Measurements from ENCODE around the gene KLHL17.
A peak's percentile ranks its signal among the peaks of the same experiment; 100 is the strongest.
"Not testable (repeated sequence)": the region's sequence is repeated elsewhere in the genome, so short reads cannot be mapped to it uniquely, and the experiment has no call there.

The KLHL17 gene

DNA sequence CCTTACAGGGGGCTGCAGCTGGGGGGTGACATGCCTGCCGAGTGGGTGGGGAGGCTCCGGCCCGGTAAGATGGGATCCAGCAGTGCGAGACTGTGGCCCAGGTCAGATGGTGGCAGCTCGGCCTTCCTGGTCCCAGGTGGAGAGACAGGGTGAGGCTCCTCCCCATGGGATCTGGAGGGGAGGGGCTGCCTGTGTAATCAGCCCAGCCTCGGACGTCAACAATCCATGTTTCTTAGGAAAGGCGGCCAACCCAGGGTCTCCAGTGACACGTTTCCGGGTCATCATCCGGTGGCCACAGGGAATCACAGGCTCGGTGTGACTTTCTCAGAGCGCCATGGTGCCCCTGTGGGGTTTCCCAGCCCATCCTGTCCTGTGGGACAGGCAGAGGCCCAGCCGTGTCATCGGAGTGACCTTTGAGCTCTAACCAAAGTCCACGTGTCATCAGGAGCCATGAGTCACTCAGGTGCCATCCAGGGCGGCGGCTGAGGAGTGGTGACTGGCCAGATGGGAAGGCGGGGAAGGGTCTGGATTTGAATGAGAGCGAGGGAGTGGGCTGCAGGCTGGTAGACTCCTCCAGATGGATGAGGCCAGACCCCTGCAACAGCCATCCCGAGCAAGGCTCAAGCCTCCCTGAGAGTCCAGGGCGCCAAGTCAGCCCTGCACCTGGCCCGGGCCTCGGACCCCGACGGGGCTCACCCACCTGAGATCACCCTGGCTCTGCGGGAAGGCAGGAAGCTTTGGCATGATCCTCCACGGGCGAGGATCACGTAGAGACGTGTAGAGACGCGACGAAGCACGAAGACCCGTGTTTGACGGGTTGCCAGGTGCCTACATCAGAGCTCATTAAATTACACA lies 46.1 kb downstream of the KLHL17 start:
- Histone ChIP-seq H3K36me3 (ENCODE audit: control insufficient read depth, insufficient read depth, low read length) (no peaks in the 10 kb centered on the region), H3K27ac (ENCODE audit: low read depth, low read length, severe bottlenecking) (no peak overlapping the region), H3K4me1 (ENCODE audit: control insufficient read depth, insufficient read depth, low read length, poor library complexity, severe bottlenecking) (peaks cover 36% of the 10 kb centered on the region), H3K9me3 (ENCODE audit: control insufficient read depth, low read length) (no peaks in the 10 kb centered on the region), H3K4me3 (ENCODE audit: extremely low read depth, insufficient read depth, low read length, poor library complexity, severe bottlenecking) (no peak overlapping the region)
- 92% methylated on average over 36 to 37 of the region's 37 CpGs for WGBS, 2 experiments (ENCODE audit: insufficient coverage in 2 of 2)

DNA sequence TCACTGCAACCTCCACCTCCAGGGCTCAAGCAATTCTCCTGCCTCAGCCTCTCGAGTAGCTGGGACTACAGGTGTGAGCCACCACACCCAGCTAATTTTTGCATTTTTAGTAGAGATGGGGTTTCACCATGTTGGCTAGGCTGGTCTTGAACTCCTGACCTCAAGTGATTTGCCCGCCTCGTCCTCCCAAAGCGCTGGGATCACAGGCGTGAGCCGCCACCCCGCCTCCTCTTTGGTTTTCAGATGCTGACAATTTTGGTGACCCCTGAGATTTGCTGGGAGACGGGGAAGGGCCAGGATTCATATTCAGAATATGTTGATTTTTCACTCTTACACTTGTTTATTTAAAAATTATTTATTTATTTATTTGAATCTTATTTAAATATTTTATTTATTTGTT lies 49.7 kb downstream of the KLHL17 start:
- WGBS, 2 experiments (ENCODE audit: insufficient coverage in 2 of 2): 80 to 97% methylated on average over 5 to 6 of the region's 8 CpGs
- H3K9me3 ChIP-seq (ENCODE audit: control insufficient read depth, low read length); H3K36me3 ChIP-seq (ENCODE audit: control insufficient read depth, insufficient read depth, low read length); H3K4me3 ChIP-seq (ENCODE audit: extremely low read depth, insufficient read depth, low read length, poor library complexity, severe bottlenecking); H3K27ac ChIP-seq (ENCODE audit: low read depth, low read length, severe bottlenecking): not testable (repeated sequence)
- peaks cover 19% of the 10 kb centered on the region for H3K4me1 ChIP-seq (ENCODE audit: control insufficient read depth, insufficient read depth, low read length, poor library complexity, severe bottlenecking)

DNA sequence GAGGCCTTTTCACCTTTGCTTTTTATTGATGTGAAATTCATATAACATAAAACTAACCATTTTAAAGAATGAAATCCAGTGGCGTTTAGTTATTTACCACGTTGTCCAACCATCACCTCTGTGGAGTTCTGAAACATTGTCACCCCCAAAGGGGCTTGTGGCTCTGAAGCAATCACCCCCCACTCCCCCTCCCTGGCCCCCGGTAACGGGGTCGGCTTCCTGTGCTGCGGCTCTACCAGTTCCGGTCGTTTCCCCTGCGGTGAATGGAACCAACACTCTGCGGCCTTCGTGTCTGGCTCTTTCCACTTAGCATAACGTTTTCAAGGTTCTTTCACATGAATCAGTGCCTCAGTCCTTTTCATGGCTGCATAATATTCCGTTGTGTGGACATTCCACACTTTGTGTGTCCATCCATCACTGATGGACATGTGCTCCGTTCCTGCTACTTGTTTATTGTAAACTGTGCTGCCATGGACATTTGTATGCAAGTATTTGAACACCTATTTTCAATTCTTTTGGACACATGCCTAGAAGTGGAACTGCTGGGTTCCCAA lies 51.1 kb downstream of the KLHL17 start:
- H3K4me1 ChIP-seq (ENCODE audit: control insufficient read depth, insufficient read depth, low read length, poor library complexity, severe bottlenecking): peaks cover 9% of the 10 kb centered on the region
- 85 to 87% methylated on average over 10 to 12 of the region's 14 CpGs for WGBS, 2 experiments (ENCODE audit: insufficient coverage in 2 of 2)
- no peak overlapping the region for H3K27ac ChIP-seq (ENCODE audit: low read depth, low read length, severe bottlenecking)
- H3K9me3 ChIP-seq (ENCODE audit: control insufficient read depth, low read length): no peaks in the 10 kb centered on the region
- H3K36me3 ChIP-seq (ENCODE audit: control insufficient read depth, insufficient read depth, low read length): no peaks in the 10 kb centered on the region
- no peak overlapping the region for H3K4me3 ChIP-seq (ENCODE audit: extremely low read depth, insufficient read depth, low read length, poor library complexity, severe bottlenecking)

DNA sequence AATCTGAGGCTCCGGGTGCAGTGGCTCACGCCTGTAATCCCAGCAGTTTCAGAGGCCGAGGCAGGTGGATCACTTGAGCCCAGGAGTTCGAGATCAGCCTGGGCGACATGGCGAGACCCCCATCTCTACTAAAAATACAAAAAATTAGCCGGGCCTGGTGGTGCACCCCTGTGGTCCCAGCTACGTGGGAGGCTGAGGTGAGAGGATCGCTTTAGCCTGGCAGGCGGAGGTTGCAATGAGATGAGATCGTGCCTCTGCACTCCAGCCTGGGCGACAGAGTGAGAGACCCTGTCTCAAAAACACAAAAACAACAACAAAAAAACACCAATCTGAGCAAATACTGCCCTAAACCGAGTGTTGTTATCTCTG lies 52.3 kb downstream of the KLHL17 start:
- Histone ChIP-seq H3K4me3 (ENCODE audit: extremely low read depth, insufficient read depth, low read length, poor library complexity, severe bottlenecking) (peak overlapping the region; percentile 41), H3K27ac (ENCODE audit: low read depth, low read length, severe bottlenecking) (peak overlapping the region; percentile 37)
- H3K36me3 ChIP-seq (ENCODE audit: control insufficient read depth, insufficient read depth, low read length); H3K4me1 ChIP-seq (ENCODE audit: control insufficient read depth, insufficient read depth, low read length, poor library complexity, severe bottlenecking); H3K9me3 ChIP-seq (ENCODE audit: control insufficient read depth, low read length): not testable (repeated sequence)
- 63 to 96% methylated on average over 8 of the region's 13 CpGs for WGBS, 2 experiments (ENCODE audit: insufficient coverage in 2 of 2)

DNA sequence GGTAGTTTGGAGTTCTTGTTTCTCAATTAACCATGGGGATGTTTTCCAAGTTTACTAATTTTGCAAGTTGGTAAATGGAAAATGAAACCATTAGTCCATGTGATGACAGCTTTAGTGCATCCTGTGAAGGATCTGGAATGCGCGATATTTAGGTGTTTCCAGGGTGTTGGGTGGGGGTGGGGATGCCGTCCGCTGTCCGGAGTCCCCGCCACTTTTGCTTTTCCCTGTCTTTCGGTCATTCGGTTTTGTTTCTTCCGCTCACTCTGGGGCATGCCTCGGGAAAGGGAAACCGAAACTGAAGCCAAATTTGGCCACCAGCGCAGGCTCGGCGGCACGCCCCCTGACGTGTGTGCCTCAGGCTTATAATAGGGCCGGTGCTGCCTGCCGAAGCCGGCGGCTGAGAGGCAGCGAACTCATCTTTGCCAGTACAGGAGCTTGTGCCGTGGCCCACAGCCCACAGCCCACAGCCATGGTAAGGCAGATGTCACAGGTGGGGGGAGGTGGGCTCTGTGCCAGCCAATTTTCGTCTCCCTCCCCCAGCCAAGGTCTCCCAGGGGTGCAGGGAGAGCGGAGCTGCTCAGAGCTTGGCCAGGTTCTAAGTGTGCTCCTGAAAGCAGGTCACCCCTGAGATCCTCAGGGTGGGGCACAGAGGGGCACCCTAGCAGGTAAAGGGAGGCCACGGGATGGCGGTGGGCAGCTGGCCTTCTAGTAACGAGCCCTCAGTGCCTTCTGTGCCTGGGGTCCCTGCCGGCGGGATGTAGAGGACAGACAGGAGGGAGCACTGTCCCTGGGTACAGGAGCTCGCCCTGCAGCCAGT lies 52.9 kb downstream of the KLHL17 start, which contains the start of gene ISG15:
ISG15 (plus strand) TSS at position 393 of the 817 bp plus-strand sequence; CDS start at position 470, 77 bp downstream.
- no peaks in the 10 kb centered on the region for H3K36me3 ChIP-seq (ENCODE audit: control insufficient read depth, insufficient read depth, low read length)
- H3K27ac ChIP-seq (ENCODE audit: low read depth, low read length, severe bottlenecking): peak within 1 kb of the TSS; percentile 37
- H3K4me3 ChIP-seq (ENCODE audit: extremely low read depth, insufficient read depth, low read length, poor library complexity, severe bottlenecking): peak within 1 kb of the TSS; percentile 41
- peaks cover 7% of the 10 kb centered on the region for H3K4me1 ChIP-seq (ENCODE audit: control insufficient read depth, insufficient read depth, low read length, poor library complexity, severe bottlenecking)
- 11% methylated on average over 19 to 23 of the region's 30 CpGs for WGBS, 2 experiments (ENCODE audit: insufficient coverage in 2 of 2)
- H3K9me3 ChIP-seq (ENCODE audit: control insufficient read depth, low read length): no peaks in the 10 kb centered on the region

DNA sequence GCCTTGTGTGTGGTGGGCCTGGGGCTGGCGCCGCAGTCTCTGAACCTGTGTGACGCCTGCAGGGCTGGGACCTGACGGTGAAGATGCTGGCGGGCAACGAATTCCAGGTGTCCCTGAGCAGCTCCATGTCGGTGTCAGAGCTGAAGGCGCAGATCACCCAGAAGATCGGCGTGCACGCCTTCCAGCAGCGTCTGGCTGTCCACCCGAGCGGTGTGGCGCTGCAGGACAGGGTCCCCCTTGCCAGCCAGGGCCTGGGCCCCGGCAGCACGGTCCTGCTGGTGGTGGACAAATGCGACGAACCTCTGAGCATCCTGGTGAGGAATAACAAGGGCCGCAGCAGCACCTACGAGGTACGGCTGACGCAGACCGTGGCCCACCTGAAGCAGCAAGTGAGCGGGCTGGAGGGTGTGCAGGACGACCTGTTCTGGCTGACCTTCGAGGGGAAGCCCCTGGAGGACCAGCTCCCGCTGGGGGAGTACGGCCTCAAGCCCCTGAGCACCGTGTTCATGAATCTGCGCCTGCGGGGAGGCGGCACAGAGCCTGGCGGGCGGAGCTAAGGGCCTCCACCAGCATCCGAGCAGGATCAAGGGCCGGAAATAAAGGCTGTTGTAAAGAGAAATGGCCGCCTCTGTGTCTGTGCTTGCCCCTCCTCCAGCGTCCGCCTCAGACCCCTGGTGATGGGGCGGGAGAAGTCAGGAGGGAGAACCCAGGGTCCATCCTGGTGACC lies 53.7 kb downstream of the KLHL17 start:
- H3K4me1 ChIP-seq (ENCODE audit: control insufficient read depth, insufficient read depth, low read length, poor library complexity, severe bottlenecking): peaks cover 7% of the 10 kb centered on the region
- H3K27ac ChIP-seq (ENCODE audit: low read depth, low read length, severe bottlenecking): no peak overlapping the region
- no peaks in the 10 kb centered on the region for H3K9me3 ChIP-seq (ENCODE audit: control insufficient read depth, low read length)
- 54 to 59% methylated on average over 27 to 38 of the region's 41 CpGs for WGBS, 2 experiments (ENCODE audit: insufficient coverage in 2 of 2)
- H3K36me3 ChIP-seq (ENCODE audit: control insufficient read depth, insufficient read depth, low read length): no peaks in the 10 kb centered on the region
- H3K4me3 ChIP-seq (ENCODE audit: extremely low read depth, insufficient read depth, low read length, poor library complexity, severe bottlenecking): peak overlapping the region; percentile 41

DNA sequence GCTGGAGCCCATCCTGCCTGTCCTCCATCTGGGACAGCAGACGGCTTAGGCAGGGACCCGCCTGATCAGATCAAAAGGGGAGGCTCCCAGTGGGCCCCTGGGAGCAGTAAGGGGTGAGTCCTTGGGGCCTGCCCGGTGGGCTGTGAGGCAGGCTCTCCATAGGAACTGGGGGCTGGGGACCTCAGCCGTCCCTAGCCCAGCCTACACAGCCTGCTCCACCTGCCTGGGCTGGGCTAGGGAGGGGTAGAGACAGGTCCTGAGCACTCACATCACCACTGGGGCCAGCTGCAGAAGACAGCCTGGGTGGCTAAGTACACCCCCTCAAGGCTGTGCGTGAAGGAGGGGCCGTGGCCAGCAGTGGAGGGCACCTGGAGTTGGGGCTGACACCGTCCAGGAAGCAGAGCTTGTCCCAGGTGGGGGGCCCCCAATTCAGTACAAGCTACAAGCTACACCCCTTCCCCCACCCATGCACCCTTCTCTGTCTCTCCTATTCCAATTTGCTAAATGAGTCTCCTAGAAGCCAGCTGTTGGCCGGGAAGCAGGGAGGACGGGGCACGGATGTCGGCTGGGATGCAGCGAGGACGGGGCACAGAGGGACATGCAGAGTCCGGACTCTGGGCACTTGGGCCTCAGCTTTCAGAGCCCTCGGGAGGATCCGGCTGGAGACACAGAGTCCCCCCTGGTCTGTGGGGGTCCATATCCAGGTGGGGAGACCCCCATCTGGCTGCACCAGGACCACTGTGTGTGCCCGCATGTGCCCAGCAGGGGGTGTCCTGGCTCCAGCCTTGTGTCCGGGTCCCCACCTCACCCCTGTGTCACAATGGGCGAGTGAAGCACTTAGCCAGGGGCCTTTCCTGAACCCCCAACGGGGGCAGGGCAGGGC lies 54.7 kb downstream of the KLHL17 start:
- Histone ChIP-seq H3K36me3 (ENCODE audit: control insufficient read depth, insufficient read depth, low read length) (no peaks in the 10 kb centered on the region), H3K4me1 (ENCODE audit: control insufficient read depth, insufficient read depth, low read length, poor library complexity, severe bottlenecking) (peaks cover 7% of the 10 kb centered on the region), H3K27ac (ENCODE audit: low read depth, low read length, severe bottlenecking) (no peak overlapping the region), H3K4me3 (ENCODE audit: extremely low read depth, insufficient read depth, low read length, poor library complexity, severe bottlenecking) (no peak overlapping the region), H3K9me3 (ENCODE audit: control insufficient read depth, low read length) (no peaks in the 10 kb centered on the region)
- WGBS, 2 experiments (ENCODE audit: insufficient coverage in 2 of 2): 83 to 90% methylated on average over 15 to 17 of the region's 20 CpGs

Data from mesodermal cell (in vitro differentiated cells).